GM23338 (cell line): Measurements from ENCODE around the gene NCF4. TPM values are rescaled to one million over a fixed set of nuclear protein-coding genes. Genes with fewer than 3 reads are reported as not detected.

Experiments used
- ATAC-seq: fragments of 200-7000 bp; cut with Tn5 transposase; 3 replicates; pipeline ENCODE4 v1.9.1; 2020
- DNase-seq: peaks from one replicate; pipeline ENCODE4 v3.0.0-alpha.2; 2015; ENCODE audit warnings: low spot score
- H2AFZ ChIP-seq: fragments of 200-600 bp; sonication (generic); 2 replicates; pipeline ENCODE4 v1.8.0; 2016; ENCODE audit warnings: antibody characterized with exemption, mild to moderate bottlenecking, moderate library complexity
- H3F3A ChIP-seq: fragments of 200-600 bp; sonication (generic); replicated peaks from 2 replicates; pipeline ENCODE4 v1.8.0; 2017; ENCODE audit warnings: antibody characterized with exemption, mixed run types, low read depth
- H3K27ac ChIP-seq: fragments of 200-600 bp; sonication (generic); 2 replicates; pipeline ENCODE4 v1.6.1; 2016; ENCODE audit warnings: low read depth
- H3K27me3 ChIP-seq: fragments of 200-600 bp; sonication (generic); 2 replicates; pipeline ENCODE4 v1.8.0; 2016; ENCODE audit warnings: mild to moderate bottlenecking, mixed run types, moderate library complexity; ENCODE audit not compliant: insufficient read depth
- H3K36me3 ChIP-seq: fragments of 200-600 bp; sonication (generic); 2 replicates; pipeline ENCODE4 v1.8.0; 2016; ENCODE audit warnings: mild to moderate bottlenecking; ENCODE audit not compliant: insufficient read depth
- H3K4me1 ChIP-seq: fragments of 200-600 bp; sonication (generic); 2 replicates; pipeline ENCODE4 v1.8.0; 2016; ENCODE audit warnings: mild to moderate bottlenecking, moderate library complexity; ENCODE audit not compliant: insufficient read depth
- H3K4me2 ChIP-seq: fragments of 200-600 bp; sonication (generic); 2 replicates; pipeline ENCODE4 v1.7.1; 2017; ENCODE audit warnings: mixed run types
- H3K4me3 ChIP-seq: fragments of 200-600 bp; sonication (generic); 2 replicates; pipeline ENCODE4 v1.6.1; 2016; ENCODE audit warnings: mixed run types
- H3K79me2 ChIP-seq: fragments of 200-600 bp; sonication (generic); replicated peaks from 2 replicates; pipeline ENCODE4 v1.8.0; 2017; ENCODE audit warnings: mild to moderate bottlenecking; ENCODE audit not compliant: insufficient read depth
- H3K9me2 ChIP-seq: fragments of 200-600 bp; sonication (generic); 2 replicates; pipeline ENCODE4 v1.8.0; 2017; ENCODE audit not compliant: insufficient read depth
- H4K20me1 ChIP-seq: fragments of 200-600 bp; sonication (generic); replicated peaks from 2 replicates; pipeline ENCODE4 v1.8.0; 2017; ENCODE audit warnings: mild to moderate bottlenecking; ENCODE audit not compliant: insufficient read depth
- H3K27ac Mint-ChIP-seq: 2 replicates; pipeline ENCODE4 v1.8.0; 2020; ENCODE audit warnings: inconsistent platforms, mild to moderate bottlenecking, moderate library complexity, mixed read lengths
- H3K27me3 Mint-ChIP-seq: 3 replicates; pipeline ENCODE4 v1.8.0; 2022; ENCODE audit warnings: low read depth, mild to moderate bottlenecking, moderate library complexity, mixed read lengths, inconsistent platforms; ENCODE audit not compliant: insufficient read depth, poor library complexity
- H3K36me3 Mint-ChIP-seq: 3 replicates; pipeline ENCODE4 v1.8.0; 2021; ENCODE audit warnings: low read depth, mild to moderate bottlenecking, inconsistent platforms, moderate library complexity, mixed read lengths
- H3K4me1 Mint-ChIP-seq: 3 replicates; pipeline ENCODE4 v1.8.0; 2020; ENCODE audit warnings: mild to moderate bottlenecking, inconsistent platforms, mixed read lengths
- H3K4me3 Mint-ChIP-seq: 3 replicates; pipeline ENCODE4 v1.8.0; 2021; ENCODE audit warnings: moderate library complexity, mild to moderate bottlenecking, inconsistent platforms, mixed read lengths
- H3K9me3 Mint-ChIP-seq: 3 replicates; pipeline ENCODE4 v1.8.0; 2020; ENCODE audit warnings: moderate library complexity, mild to moderate bottlenecking, inconsistent platforms, mixed read lengths
- CREB1 ChIP-seq: fragments of 250-450 bp; sonication (Bioruptor Pico); IDR thresholded peaks from 2 replicates; pipeline ENCODE4 v1.5.0; 2020; ENCODE audit warnings: low read depth, mild to moderate bottlenecking, moderate library complexity
- CTCF ChIP-seq, 2 experiments: fragments of 200-600 bp in 1 of 2; sonication (generic) in 1 of 2; conservative IDR thresholded peaks; 2 replicates each; pipeline versions ENCODE4 v1.5.1 to v1.6.1; 2016 to 2017; ENCODE audit warnings: antibody characterized with exemption in 2 of 2, low read depth in 2 of 2, mild to moderate bottlenecking in 2 of 2, moderate library complexity in 1 of 2
- ETS1 ChIP-seq: IDR thresholded peaks from 2 replicates; pipeline ENCODE4 v1.6.1; 2016; ENCODE audit warnings: antibody characterized with exemption
- EZH2phosphoT487 ChIP-seq: fragments of 200-600 bp; sonication (generic); IDR thresholded peaks from one replicate; pipeline ENCODE4 v1.8.1; 2018; ENCODE audit warnings: antibody characterized with exemption; ENCODE audit not compliant: unreplicated experiment
- NANOG ChIP-seq: IDR thresholded peaks from 2 replicates; pipeline ENCODE4 v1.6.1; 2016; ENCODE audit warnings: antibody characterized with exemption, borderline replicate concordance
- POLR2AphosphoS5 ChIP-seq: IDR thresholded peaks from 2 replicates; pipeline ENCODE4 v1.6.1; 2016; ENCODE audit warnings: antibody characterized with exemption, low read depth
- ZNF114 ChIP-seq: fragments of 250-450 bp; sonication (Bioruptor Pico); IDR thresholded peaks from 2 replicates; pipeline ENCODE4 v1.5.0; 2020; ENCODE audit warnings: mild to moderate bottlenecking, moderate library complexity
- ZNF331 ChIP-seq: fragments of 250-450 bp; sonication (Bioruptor Pico); IDR thresholded peaks from 2 replicates; pipeline ENCODE4 v1.5.0; 2020; ENCODE audit warnings: low read depth, mild to moderate bottlenecking, moderate library complexity
- ZNF462 ChIP-seq: fragments of 250-450 bp; sonication (Bioruptor Pico); IDR thresholded peaks from 2 replicates; pipeline ENCODE4 v1.5.0; 2020; ENCODE audit warnings: mild to moderate bottlenecking, moderate library complexity
- polyA plus RNA-seq: library from polyadenylated mRNA; unstranded; fragments of >200 nt; fragmentation: Nextera tagmentation; extraction: Ambion mirVana; gene quantifications from 2 replicates; pipeline ENCODE4 v1.2.1, GENCODE V29; 2016
- total RNA-seq: library from RNA; depleted of rRNA; stranded (reverse); fragments of >200 nt; shearing (Covaris generic); gene quantifications from 2 replicates; pipeline ENCODE4 v1.2.3, GENCODE V29; 2014

The NCF4 gene
- total and polyA plus RNA-seq, 2 experiments from 2014 or later, result not detected

GRCh38 chr22:36855478-36855877 lies 5.3 kb upstream of the NCF4 start (continued):
- TF ChIP-seq ZNF462 (CRISPR knock-in tag), result no peak
- no peak for TF ChIP-seq ZNF114
- TF ChIP-seq NANOG, result no peak
- no peak for TF ChIP-seq ZNF331 (CRISPR knock-in tag)
- TF ChIP-seq EZH2phosphoT487, result no peak
- TF ChIP-seq POLR2AphosphoS5, result no peak

- H3F3A ChIP-seq, result 0 out of 2 replicates have a peak, but pooled peaks cover 6% of the 10 kb centered on the region
- H3K9me2 ChIP-seq, result peaks cover 5% of the 10 kb centered on the region; the same call in 1 of the 2 replicates
- H3K4me2 ChIP-seq, result 0 out of 2 replicates have a peak overlapping the region, but pooled peaks have one; percentile 34
- peak overlapping the region; percentile 45 for H3K4me3 Mint-ChIP-seq
- H4K20me1 ChIP-seq, result no peaks in the 10 kb centered on the region
- H3K36me3 Mint-ChIP-seq, result no peaks in the 10 kb centered on the region
- H3K27me3 ChIP-seq, result peaks cover 17% of the 10 kb centered on the region
- H3K27ac Mint-ChIP-seq, result no peak overlapping the region
- no peaks in the 10 kb centered on the region for H3K4me1 ChIP-seq
- H3K36me3 ChIP-seq, result no peaks in the 10 kb centered on the region
- no peaks in the 10 kb centered on the region for H3K79me2 ChIP-seq
- DNase-seq (peak; percentile 94), ATAC-seq (peak; percentile 98)
- H3K4me3 ChIP-seq, result 0 out of 2 replicates have a peak overlapping the region, but pooled peaks have one; percentile 32
- H3K4me1 Mint-ChIP-seq, result peaks cover 5% of the 10 kb centered on the region; the same call in 2 of the 3 replicates
- peak overlapping the region; percentile 81 for H2AFZ ChIP-seq
- peaks cover 26% of the 10 kb centered on the region for H3K27me3 Mint-ChIP-seq
- H3K27ac ChIP-seq, result no peak overlapping the region
- H3K9me3 Mint-ChIP-seq, result peaks cover 9% of the 10 kb centered on the region; the same call in 2 of the 3 replicates
- no peak for TF ChIP-seq ETS1
- TF ChIP-seq NANOG, result no peak
- TF ChIP-seq CREB1 (CRISPR knock-in tag), result peak; percentile 53; the same call in 1 of the 2 replicates
- peak; percentile 99 to 100 for TF ChIP-seq CTCF (conservative IDR thresholded peaks at IDR 0.05; ENCODE audit: low read depth in 2 of 2)
Measured at GRCh38 chr22:36856121-36856791, 4.5 kb upstream of the NCF4 start.
